ENCODE measurements around the gene NDUFB5.

The NDUFB5 gene

DNA sequence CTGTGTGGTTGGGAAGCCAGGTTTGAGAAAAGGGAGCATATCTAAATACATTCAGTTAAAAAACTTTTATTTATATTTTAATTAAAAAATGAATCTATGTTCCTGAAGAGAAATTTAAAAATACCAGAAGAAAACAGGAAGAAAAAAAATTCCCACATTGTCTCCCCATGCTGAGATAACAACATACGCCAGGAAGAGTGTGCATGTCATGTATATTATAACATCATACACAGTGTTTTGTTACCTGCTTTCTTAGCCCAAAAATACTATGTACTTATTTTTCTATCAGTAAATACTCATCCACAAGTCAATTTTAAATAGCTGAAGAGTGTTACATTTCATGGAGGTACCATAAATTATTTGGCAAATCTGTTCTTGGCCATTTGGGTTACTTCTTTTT is 66.7 kb downstream of the NDUFB5 start:
- no peak overlapping the region for H3K4me3 ChIP-seq (ENCODE audit: low read depth, low read length, poor library complexity, severe bottlenecking)
- no peaks in the 10 kb centered on the region for H3K9me3 ChIP-seq (ENCODE audit: low read length)
- peaks cover 16% of the 10 kb centered on the region for H3K36me3 ChIP-seq (ENCODE audit: insufficient read depth, low read length)
- no peak overlapping the region for H2AFZ ChIP-seq (ENCODE audit: low read length)
- no peaks in the 10 kb centered on the region for H4K20me1 ChIP-seq (ENCODE audit: insufficient read depth, low read length)
- no peak overlapping the region for H3K27ac ChIP-seq (ENCODE audit: low read depth, low read length, poor library complexity, severe bottlenecking)
- H3K79me2 ChIP-seq (ENCODE audit: insufficient read depth, low read length) = peaks cover 92% of the 10 kb centered on the region
- H3K4me1 ChIP-seq (ENCODE audit: insufficient read depth, low read length, severe bottlenecking) = peaks cover 6% of the 10 kb centered on the region
- H3K9me2 ChIP-seq (ENCODE audit: low read depth, low read length) = no peaks in the 10 kb centered on the region
- no peak overlapping the region for H3K9ac ChIP-seq (ENCODE audit: low read length)
- H3F3A ChIP-seq (ENCODE audit: insufficient read depth, low read length) = no peaks in the 10 kb centered on the region
- no peaks in the 10 kb centered on the region for H3K27me3 ChIP-seq (ENCODE audit: insufficient read depth, low read length)
- no peak overlapping the region for H3K4me2 ChIP-seq (ENCODE audit: low read length)
- TF ChIP-seq, protein P1, sequence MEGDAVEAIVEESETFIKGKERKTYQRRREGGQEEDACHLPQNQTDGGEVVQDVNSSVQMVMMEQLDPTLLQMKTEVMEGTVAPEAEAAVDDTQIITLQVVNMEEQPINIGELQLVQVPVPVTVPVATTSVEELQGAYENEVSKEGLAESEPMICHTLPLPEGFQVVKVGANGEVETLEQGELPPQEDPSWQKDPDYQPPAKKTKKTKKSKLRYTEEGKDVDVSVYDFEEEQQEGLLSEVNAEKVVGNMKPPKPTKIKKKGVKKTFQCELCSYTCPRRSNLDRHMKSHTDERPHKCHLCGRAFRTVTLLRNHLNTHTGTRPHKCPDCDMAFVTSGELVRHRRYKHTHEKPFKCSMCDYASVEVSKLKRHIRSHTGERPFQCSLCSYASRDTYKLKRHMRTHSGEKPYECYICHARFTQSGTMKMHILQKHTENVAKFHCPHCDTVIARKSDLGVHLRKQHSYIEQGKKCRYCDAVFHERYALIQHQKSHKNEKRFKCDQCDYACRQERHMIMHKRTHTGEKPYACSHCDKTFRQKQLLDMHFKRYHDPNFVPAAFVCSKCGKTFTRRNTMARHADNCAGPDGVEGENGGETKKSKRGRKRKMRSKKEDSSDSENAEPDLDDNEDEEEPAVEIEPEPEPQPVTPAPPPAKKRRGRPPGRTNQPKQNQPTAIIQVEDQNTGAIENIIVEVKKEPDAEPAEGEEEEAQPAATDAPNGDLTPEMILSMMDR (IDR thresholded peaks at IDR 0.05; ENCODE audit: low read length) = no peak
- no peak for TF ChIP-seq EZH2 (IDR thresholded peaks at IDR 0.05; ENCODE audit: borderline replicate concordance, low read length)

DNA sequence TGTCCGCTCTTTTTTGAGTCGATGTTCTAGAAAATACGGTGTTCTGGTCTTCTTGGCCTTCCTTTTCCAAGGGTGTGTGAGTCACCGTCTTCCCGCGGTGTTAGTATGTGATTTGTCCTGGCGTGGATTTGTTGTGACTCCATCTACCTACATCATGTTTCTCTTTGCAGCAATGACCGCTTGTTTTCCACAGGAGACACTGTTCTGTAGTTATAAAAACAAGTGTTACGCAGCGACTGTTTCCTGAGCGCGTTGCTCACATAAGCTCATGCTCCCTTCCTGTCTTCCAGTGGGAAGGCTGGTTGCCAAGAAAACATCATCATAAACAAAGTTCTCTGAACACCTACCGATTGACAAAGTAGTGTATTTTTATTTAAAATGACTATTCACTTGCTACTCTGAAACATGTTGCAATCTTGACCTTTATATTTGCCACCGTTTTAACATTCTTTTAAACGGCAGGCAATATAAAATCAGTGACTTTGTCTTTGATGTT is 67.2 kb downstream of the NDUFB5 start:
- no peaks in the 10 kb centered on the region for H3F3A ChIP-seq (ENCODE audit: insufficient read depth, low read length)
- H3K4me3 ChIP-seq (ENCODE audit: low read depth, low read length, poor library complexity, severe bottlenecking) = no peak overlapping the region
- peaks cover 91% of the 10 kb centered on the region for H3K79me2 ChIP-seq (ENCODE audit: insufficient read depth, low read length)
- H3K27me3 ChIP-seq (ENCODE audit: insufficient read depth, low read length) = no peaks in the 10 kb centered on the region
- no peak overlapping the region for H3K27ac ChIP-seq (ENCODE audit: low read depth, low read length, poor library complexity, severe bottlenecking)
- peaks cover 1% of the 10 kb centered on the region for H3K4me1 ChIP-seq (ENCODE audit: insufficient read depth, low read length, severe bottlenecking)
- H3K9me3 ChIP-seq (ENCODE audit: low read length) = no peaks in the 10 kb centered on the region
- no peak for TF ChIP-seq EZH2 (IDR thresholded peaks at IDR 0.05; ENCODE audit: borderline replicate concordance, low read length)
- TF ChIP-seq, protein P1 (IDR thresholded peaks at IDR 0.05; ENCODE audit: low read length) = no peak
- H3K4me2 ChIP-seq (ENCODE audit: low read length) = no peak overlapping the region
- H2AFZ ChIP-seq (ENCODE audit: low read length) = no peak overlapping the region
- peaks cover 16% of the 10 kb centered on the region for H3K36me3 ChIP-seq (ENCODE audit: insufficient read depth, low read length)
- no peaks in the 10 kb centered on the region for H3K9me2 ChIP-seq (ENCODE audit: low read depth, low read length)
- H4K20me1 ChIP-seq (ENCODE audit: insufficient read depth, low read length) = no peaks in the 10 kb centered on the region
- H3K9ac ChIP-seq (ENCODE audit: low read length) = no peak overlapping the region

- TF ChIP-seq, protein P1 (IDR thresholded peaks at IDR 0.05; ENCODE audit: low read length) = no peak
- no peak for TF ChIP-seq EZH2 (IDR thresholded peaks at IDR 0.05; ENCODE audit: borderline replicate concordance, low read length)
- Histone ChIP-seq H3K79me2 (ENCODE audit: insufficient read depth, low read length) (peaks cover 90% of the 10 kb centered on the region), H3K9ac (ENCODE audit: low read length) (no peak overlapping the region), H3K9me3 (ENCODE audit: low read length) (no peaks in the 10 kb centered on the region), H4K20me1 (ENCODE audit: insufficient read depth, low read length) (no peaks in the 10 kb centered on the region), H3K4me3 (ENCODE audit: low read depth, low read length, poor library complexity, severe bottlenecking) (no peak overlapping the region), H3K27me3 (ENCODE audit: insufficient read depth, low read length) (no peaks in the 10 kb centered on the region), H3K9me2 (ENCODE audit: low read depth, low read length) (no peaks in the 10 kb centered on the region), H3K27ac (ENCODE audit: low read depth, low read length, poor library complexity, severe bottlenecking) (no peak overlapping the region), H3K36me3 (ENCODE audit: insufficient read depth, low read length) (peaks cover 16% of the 10 kb centered on the region), H3K4me2 (ENCODE audit: low read length) (no peak overlapping the region), H2AFZ (ENCODE audit: low read length) (no peak overlapping the region), H3K4me1 (ENCODE audit: insufficient read depth, low read length, severe bottlenecking) (no peaks in the 10 kb centered on the region), H3F3A (ENCODE audit: insufficient read depth, low read length) (no peaks in the 10 kb centered on the region)
These were observed 68.3 kb downstream of the NDUFB5 start for GRCh38 chr3:179672918-179673317.

Measured in OCI-LY1 (cell line).